Epidermal melanocyte (primary cell): Measurements from ENCODE around the gene PPP1R18.
"Not testable (repeated sequence)": the region's sequence is repeated elsewhere in the genome, so short reads cannot be mapped to it uniquely, and the experiment has no call there.

ENCODE experiments used
- DNase-seq: peaks from one replicate; pipeline ENCODE4 v3.0.0; 2011; ENCODE audit warnings: low spot score; ENCODE audit not compliant: insufficient read length

The PPP1R18 gene

DNA sequence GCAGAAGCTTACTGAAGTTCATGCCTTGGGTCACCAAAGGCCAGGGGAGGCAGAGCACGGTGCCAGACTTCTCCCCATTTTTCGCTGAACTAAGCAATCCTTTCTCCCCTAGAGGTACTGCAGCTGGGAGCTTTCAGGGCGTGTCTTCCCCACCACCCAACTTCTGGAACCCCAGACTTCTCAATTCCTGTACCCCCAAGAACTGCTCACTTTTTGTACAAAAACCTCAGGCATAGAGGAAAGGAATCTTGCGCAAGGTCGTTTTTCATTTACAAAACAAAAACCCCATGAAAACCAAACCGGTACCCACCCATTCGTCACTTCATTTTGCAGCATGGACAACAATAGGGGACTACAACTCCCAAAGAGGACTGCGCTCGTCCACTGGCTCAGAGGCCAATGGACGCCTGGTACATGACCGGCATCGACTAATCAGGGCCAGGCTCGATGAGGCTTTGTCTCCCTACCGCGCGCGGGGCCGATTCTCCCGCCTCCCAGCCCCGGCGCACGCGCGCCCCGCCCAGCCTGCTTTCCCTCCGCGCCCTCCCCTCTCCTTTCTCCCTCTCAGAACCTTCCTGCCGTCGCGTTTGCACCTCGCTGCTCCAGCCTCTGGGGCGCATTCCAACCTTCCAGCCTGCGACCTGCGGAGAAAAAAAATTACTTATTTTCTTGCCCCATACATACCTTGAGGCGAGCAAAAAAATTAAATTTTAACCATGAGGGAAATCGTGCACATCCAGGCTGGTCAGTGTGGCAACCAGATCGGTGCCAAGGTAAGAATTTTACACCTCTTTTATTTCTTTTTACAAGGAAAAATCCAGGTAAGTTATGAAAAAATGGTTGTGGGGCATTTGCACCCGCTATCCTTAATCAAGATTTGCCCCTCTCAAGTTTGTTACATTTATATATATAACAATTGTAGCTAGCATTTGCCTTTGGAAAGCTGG is 33.6 kb upstream of the PPP1R18 start, which contains the start of gene TUBB:
Gene TUBB, plus strand, starts transcription at position 562 of the 947 bp plus-strand sequence. Its CDS starts 155 bp downstream, at position 717.
- DNase-seq, result peak; percentile 90

DNA sequence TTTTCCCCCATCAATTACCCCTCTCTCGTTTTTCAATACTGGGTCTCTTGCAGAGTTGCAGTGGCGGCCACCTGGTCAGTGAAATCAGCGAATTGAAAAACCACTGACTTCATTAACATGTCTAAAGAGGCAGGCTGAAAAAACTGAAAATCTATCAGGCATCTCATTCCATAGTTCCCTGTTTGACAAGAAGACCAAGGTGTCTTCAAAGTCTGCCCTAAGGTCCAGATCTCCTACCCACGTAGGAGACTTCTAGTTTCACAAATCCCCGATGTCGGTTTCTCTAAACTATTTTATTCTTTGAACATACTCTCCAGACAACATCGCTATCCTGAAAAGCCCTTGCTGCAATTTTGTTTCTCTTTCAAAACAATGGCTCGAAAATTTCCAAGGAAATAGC is 32.9 kb upstream of the PPP1R18 start:
- DNase-seq, result no peak

DNA sequence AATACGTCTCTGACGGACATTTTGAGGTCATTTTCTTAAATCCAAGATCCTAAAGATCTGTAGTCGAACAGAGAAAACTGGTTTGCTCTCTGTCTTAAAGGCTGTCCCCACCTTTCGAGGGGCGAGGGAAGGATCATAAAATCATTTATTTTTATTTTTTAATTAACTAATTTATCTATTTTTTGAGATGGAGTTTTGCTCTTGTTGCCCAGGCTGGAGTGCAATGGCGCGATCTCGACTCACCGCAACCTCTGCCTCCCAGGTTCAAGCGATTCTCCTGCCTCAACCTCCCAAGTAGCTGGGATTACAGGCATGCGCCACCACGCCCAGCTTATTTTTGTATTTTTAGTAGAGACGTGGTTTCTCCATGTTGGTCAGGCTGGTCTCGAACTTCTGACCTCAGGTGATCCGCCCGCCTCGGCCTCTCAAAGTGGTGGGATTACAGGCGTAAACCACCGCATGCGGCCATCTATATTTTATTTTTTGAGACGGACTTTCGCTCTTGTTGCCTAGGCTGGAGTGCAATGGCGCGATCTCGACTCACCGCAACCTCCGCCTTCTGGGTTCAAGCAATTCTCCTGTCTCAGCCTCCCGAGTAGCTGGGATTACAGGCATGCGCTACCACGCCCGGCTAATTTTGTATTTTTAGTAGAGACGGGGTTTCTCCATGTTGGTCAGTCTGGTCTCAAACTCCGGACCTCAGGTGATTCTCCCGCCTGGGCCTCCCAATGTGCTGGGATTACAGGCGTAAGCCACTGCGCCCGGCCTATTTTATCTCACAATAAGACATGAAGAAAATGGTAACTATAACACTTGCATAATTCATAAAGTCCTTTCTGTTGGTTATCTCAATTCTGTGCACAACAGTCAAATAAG is 31.6 kb upstream of the PPP1R18 start:
- not testable (repeated sequence) for DNase-seq

DNA sequence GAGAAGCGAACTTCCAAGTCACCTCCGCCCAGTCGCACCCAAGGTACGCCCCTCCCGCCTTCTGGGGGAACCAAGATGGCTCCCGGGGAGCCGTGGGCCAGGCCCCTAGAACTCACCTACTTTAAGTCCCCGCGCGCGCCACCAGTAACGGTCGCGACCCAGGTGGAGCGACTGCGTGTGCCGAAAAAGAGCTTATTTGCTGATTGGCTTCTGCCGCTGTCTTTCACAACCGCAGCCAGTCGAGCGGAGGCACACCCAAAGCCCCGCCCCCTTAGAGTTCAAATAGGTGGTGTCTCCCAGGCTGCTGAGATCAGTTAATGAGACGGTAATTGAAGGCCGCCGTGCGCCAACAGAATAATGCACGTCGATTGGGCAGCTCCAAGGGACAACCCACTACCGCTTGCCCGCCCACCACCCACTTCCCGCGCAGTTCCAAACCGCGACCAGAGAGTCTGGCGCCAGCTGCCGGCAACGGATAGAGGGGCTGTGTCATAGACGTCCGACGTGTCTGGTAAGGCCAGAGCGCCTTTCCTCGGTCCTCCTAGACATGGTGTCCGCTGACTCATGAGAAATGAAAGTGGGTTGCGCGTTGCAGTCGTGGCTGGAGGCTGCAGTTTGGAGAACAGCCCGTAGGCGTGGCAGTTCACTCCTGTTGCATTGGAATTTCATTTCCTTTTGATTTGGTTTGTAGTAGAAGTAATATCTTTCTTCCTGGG is 30.8 kb upstream of the PPP1R18 start, which contains the start of gene MDC1:
Gene MDC1, minus strand, starts transcription at position 153 of the 716 bp plus-strand sequence. CDS start 2,106 bp downstream, outside the sequence.
- DNase-seq, result peak; percentile 91

DNA sequence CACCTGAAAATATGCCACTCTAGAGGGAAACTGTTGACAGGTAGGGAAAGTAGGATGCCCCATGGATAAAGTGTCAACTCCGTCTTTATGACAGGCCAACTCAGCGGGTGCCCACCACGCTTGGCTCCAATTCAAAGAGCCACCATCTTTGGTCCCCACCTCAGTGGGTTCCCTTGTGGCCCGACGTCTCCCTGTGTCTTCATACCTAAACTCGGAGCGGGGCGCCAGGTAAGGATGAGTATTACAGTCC is 30.4 kb upstream of the PPP1R18 start:
- no peak for DNase-seq

DNA sequence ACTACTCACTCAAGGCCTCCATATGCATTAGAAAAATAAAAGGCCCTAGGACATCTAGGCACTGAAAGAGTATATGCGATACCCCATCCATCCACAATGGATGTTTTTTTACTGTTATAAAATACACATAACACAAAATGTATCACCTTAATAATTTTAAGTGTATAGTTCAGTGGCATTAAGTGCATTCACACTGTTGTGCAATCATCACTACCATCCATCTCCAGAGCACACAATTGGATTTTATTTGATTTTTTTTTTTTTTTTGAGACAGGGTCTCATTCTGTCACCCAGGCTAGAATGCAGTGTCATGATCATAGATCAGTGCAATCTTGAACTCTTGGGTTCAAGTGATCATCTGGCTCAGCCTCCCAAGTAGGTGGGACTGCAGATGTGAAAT is 27.8 kb upstream of the PPP1R18 start:
- no peak for DNase-seq

DNA sequence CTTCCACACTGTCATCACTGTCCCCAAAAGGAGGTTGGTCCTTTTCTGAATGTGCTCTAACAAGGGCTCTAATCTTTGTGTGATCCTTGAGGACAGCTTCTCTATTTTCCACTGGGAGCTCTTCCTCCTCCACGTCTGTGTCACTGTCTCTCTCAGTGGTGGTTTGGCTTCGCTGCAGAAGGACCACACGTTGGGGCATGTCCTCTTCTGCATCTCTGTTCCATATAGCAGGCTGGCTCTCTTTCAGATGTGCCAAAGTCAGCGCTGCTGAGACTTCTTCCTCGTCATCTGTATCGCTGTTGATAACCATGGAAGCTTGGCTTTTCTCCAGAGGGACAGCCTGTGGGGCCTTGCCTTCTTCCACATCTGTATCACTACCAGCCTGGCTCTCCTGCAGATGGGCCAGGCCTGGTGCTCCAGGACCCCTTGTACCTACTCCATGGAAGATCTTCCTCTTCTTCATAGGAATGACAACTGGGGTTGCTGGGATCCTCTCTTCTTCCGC is 26.0 kb upstream of the PPP1R18 start:
- DNase-seq, result no peak

DNA sequence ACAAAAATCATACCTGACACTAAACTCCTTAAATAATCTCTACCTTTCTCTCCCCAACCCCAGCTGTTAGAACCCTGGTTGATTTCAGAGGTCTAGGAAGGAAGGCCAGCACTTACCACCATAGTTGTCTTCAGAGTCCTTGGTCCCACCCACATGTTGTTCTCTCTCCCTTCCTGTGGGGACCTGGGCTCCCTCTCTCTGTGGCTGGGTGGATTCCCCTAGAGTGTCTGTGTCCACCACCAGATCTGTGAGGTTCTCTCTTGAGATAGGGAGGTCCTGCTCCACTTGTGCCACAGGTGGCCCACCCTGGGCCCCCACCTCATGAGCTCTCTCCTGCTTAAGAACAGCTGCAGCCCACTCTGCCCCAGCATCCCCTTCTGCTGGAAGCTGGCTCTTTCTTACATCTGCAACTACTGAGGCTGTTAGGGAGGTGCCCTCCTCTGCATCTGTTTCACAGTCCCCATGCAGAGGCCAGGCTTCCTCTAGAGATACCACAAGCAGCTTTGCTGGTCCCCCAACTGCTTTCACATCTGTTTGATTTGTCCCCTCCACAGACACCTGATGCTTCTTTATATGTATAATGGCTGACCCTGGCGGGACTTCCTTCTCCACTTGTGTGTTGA is 25.4 kb upstream of the PPP1R18 start:
- no peak for DNase-seq

DNA sequence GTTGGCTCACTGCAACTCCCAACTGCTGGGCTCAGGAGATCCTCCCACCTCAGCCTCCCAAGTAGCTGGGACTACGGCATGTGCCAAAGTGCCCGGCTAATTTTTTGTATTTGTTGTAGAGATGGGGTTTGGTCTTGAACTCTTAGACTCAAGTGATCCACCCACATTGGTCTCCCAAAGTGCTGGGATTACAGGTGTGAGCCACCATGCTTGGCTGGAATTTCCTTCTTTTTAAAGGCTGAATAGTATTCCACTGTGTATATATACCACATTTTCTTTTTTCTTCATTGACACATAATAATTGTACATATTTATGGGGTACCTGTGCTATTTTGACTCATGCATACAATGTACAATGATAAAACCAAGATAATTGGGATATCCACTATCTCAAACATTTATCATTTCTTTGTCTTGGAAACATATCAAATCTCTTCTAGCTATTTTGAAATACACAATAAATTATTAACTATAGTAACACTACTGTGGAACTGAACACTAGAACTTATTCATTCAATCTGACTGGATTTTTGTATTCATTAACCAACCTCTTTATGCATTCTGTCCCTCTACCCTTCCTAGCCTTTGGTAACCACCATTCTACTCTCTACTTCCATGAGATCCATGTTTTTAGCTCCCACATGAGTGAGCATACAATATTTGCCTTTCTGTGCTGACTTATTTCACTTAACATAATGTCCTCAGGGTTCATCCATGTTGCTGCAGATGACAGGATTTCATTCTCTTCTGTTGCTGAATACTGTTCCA is 22.8 kb upstream of the PPP1R18 start:
- no peak for DNase-seq

DNA sequence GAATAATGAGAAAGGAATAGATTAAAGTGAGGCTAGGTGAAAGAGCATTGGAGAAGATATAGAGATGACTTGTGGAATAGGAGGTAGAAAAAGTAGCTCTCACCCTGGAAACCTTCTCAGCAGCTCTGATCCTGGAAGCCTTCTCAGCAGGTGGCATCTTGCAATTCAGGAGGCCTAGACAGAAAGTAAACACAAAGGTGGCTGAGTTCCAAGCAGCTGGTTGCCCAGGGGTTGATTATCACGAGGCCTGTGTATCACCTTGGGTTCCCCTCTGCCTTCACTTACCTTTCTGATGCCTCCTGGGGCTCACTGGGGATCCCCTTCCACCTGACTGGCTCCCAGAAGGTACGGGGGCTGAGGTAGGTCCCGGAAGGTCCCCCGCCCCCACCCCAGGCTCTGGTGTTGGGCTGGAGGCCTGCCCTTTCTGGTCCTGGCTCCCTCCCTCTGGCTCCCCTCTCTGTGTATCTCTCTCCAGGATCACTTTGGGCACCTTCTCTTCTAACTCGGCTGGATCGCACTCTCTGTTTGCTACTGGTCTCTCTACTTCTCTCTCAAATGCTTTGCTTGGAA is 20.9 kb upstream of the PPP1R18 start:
- DNase-seq, result no peak

DNA sequence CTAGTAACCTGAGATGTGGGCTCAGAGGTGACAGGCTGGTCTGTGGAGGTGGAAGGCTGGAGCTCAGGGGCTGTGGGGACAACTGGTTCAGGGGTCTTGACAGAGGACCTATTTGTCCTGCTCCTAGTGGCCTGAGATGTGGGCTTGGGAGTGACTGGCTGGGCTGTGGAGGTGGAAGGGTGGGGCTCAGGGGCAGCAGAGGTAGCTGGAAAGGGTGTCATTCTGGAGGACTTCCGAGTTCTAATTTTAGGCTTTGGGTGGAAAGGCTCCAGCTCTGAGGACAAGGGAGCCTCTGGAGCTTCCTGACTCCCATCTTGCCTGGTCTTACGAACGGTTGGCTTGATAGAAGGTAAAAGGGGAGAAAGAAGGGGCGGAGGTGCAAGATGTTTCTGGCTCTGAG is 19.2 kb upstream of the PPP1R18 start:
- no peak for DNase-seq

DNA sequence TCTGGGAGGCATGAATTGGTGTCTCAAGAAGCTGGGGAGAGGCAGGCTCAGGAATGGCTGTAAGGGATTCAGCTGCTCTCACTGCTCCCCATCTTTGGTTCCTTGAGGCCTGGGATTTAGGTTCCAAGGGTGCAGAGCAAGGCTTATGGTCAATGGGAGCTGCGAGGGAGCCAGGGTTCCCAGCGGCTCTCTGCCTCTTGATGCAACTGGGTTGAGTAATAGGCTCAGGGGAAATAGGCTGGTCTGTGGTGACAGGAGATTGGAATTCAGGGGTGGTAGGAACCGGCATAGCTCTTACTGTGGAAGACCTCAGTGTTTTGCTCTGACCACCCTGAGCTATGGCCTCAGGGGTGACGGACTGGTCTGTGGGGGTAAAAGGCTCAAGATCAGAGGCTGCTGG is 17.4 kb upstream of the PPP1R18 start:
- no peak for DNase-seq

DNA sequence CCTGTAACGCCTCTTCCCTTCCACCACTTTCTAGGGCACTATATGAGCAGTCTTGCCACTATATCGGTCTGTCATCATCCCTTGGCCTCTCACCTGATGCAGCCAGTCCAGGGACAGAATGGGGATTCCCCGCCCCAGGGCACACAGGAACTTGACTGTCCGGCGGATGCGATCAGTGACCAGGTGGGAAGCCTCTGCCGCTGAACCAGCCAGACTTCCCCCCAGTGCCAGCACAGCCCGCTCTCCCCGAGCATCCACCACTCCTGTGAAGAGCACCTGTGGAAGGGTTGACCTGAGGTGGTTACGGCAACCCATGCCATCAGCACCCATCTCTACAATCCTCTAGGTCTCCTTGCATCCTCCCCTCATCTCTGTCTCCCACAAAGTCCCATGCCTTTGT is 16.6 kb upstream of the PPP1R18 start:
- no peak for DNase-seq

DNA sequence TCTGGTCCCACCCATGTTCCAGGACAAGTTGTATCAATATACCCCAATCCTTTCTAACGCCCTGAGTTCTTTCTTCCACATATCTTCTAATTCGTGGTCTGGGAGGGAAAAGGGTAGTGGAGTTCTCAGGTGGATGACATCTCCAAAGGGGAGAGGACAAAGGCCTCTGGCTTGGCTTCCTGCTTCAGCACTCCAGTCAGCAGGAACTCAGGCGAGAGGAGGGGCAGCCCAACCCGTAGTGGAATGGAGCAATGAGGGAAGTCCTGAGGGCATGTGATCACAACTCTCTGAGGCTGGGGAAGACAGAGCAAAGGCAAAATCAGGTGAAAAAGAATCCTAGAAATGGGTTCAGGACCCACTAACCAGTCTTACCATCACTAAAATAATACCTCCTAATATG is 13.9 kb upstream of the PPP1R18 start:
- DNase-seq, result no peak

DNA sequence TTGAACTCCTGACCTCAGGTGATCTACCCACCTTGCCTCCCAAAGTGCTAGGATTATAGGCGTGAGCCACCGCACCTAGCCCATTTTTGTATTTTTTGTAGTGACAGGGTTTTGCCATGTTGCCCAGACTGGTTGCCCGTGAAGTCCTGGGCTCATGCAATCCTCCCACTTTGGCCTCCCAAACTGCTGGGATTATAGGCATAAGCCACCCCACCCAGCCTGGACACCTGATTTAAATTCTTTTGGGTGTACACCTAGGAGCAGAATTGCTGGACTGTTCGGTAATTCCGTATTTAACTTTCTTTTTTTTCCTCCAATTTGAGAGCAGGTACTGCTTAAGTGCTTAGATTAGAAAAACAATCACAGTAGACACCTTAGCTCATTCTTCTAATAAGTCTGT is 10.0 kb upstream of the PPP1R18 start:
- no peak for DNase-seq

DNA sequence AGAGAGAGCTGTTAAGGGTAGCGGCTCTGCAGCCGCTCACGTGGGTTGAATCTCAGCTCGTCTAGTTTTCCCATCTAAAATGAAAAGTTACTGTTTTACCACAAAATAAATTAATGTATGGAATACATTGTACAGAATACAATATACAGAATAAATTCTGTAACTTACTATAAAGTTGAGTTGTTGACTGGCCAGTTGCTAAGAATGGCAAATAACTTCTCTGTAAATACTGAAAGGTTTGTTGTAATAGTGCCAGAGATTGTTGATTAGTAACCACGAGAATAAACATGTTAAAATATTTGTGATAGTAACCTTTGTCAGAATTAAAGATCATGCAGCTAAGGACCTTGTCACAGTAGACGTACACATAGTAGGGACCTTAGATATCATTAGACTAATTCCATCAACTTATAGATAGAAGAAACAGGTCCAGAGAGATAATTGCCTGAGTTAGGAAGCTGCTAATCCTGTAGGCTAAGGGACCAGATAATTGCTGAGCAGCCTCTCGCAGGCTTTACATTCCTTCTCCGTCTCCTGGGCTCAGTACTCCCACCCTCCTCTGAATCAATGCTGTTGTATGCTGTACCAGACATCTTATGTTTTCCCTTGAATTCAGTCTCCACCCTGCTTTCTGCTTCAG is 4.9 kb upstream of the PPP1R18 start:
- no peak for DNase-seq

DNA sequence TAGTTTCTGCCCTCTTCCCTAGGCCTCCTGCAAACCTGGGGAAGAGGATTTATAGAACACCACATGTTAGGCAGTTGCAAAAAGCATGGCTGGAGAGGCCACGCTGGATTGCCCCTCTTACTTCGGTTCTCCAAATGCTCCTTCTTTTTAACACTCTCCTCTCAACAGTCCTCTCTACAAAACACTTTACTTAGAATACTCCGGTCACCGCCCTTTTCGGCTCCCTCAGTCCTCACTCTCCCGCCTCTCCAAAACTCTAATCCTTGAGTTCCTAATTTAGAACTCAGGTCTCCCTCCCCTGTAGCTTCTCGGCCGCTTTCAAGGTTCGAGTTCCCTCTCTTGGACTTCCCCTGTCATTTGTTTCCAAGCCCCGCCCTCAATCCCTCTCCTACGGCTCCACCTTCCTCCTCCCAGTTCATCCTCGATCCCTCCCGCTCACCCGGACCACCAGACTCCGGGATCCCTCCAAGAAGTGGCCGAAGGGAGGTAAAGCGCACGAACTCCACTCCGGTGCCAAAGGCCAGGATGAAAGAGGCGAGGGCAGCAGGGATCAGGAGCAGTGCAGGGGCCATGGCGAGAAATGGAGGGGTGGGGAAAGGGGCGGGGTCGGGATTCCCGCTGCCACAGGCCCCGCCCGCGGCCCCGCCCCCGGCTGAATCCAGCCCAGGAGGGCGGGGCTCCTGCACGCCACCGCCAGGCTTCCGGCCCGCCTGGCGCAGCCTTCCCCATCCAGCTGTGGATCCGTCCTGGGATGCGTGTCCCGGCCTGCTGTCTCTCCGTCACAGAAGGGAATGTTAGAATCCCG is 4.2 kb upstream of the PPP1R18 start, which contains the start of gene NRM:
Gene NRM, minus strand, starts transcription at position 582 of the 805 bp plus-strand sequence. Its CDS starts 10 bp downstream, at position 572.
- DNase-seq, result peak; percentile 72

DNA sequence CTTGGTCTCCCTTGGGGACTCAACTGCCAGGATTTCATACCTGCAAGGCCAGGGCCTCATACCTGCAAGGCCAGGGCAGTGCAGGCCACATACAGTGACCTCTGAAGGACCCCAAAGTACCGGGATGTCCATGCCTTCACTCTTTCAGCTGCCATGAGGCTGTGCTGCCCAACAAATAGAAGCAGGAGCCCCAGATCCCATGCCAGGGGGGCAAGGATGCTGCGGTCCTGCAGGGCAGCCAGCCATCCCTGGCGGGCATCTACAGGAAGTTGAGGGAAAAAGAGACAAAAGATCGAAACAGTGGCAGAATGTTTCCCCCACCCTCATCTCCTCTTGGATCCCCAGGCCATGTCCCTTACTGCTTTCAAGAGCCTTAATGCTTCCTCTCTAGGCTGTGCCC is 3.5 kb upstream of the PPP1R18 start:
- no peak for DNase-seq
